A549 (cell line): ENCODE measurements around the gene POLDIP3. TPM values are rescaled to one million over a fixed set of nuclear protein-coding genes. Genes with fewer than 3 reads are reported as not detected.
"Not testable (repeated sequence)": the region's sequence is repeated elsewhere in the genome, so short reads cannot be mapped to it uniquely, and the experiment has no call there.

Experiments used
- ATAC-seq, 2 experiments: fragments of 200-7000 bp in 1 of 2; fragments of >200 bp in 1 of 2; cut with Nextera tagmentation in 1 of 2; cut with Tn5 transposase in 1 of 2; 3 replicates each; pipeline versions ENCODE4 v1.8.0 to v1.9.1; 2018 to 2020; ENCODE audit warnings: mild to moderate bottlenecking in 1 of 2, moderate library complexity in 1 of 2
- CTCF ChIA-PET: fragments of 300-600 bp; sonication (Branson Sonifier 250); formaldehyde crosslinking; extraction: SDS; loops from one replicate; lab custom pipeline; 2021; ENCODE audit warnings: antibody characterized with exemption, inconsistent platforms; lab: Yijun Ruan, JAX
- POLR2A ChIA-PET: fragments of 350-600 bp; formaldehyde crosslinking; extraction: SDS; loops from one replicate; lab custom pipeline; 2021; ENCODE audit warnings: antibody characterized with exemption, inconsistent platforms; lab: Yijun Ruan, JAX
- DNase-seq, 2 experiments: peaks; one replicate each; pipeline versions ENCODE4 v3.0.0 to v3.0.0-alpha.2; 2011 to 2016; ENCODE audit warnings: low read depth in 1 of 2, low spot score in 1 of 2
- FAIRE-seq: peaks from 2 replicates; lab custom pipeline; 2011; peaks lifted over from hg19 to GRCh38; lab: Jason Lieb, UNC
- H3K27ac ChIP-seq, 2 experiments: fragments of >200 bp; sonication (Bioruptor Twin); formaldehyde crosslinking; 3 replicates each; pipeline ENCODE4 v1.5.1; 2016 to 2017
- H3K4me1 ChIP-seq: fragments of >200 bp; sonication (Bioruptor Twin); formaldehyde crosslinking; 3 replicates; pipeline ENCODE4 v1.6.1; 2016
- H3K4me2 ChIP-seq: fragments of >200 bp; sonication (Bioruptor Twin); formaldehyde crosslinking; 3 replicates; pipeline ENCODE4 v1.6.1; 2016
- H3K4me3 ChIP-seq: fragments of >200 bp; sonication (Bioruptor Twin); formaldehyde crosslinking; 3 replicates; pipeline ENCODE4 v1.5.1; 2016
- H3K9me3 ChIP-seq: fragments of >200 bp; sonication (Bioruptor Twin); formaldehyde crosslinking; 3 replicates; pipeline ENCODE4 v1.6.1; 2016
- CEBPB ChIP-seq, 2 experiments: fragments of >200 bp in 1 of 2; sonication (Bioruptor Twin) in 1 of 2; formaldehyde crosslinking in 1 of 2; IDR thresholded peaks; 2 replicates each; pipeline ENCODE4 v1.6.1; 2012 to 2016
- CHD2 ChIP-seq: fragments of 150-350 bp; IDR thresholded peaks from 2 replicates; pipeline ENCODE4 v1.6.1; 2014; ENCODE audit warnings: low read length; ENCODE audit not compliant: partially characterized antibody
- EHMT2 ChIP-seq: fragments of 200-600 bp; sonication (generic); IDR thresholded peaks from 2 replicates; pipeline ENCODE4 v1.6.1; 2016; ENCODE audit warnings: antibody characterized with exemption, low read depth, mild to moderate bottlenecking, moderate library complexity
- GATA3 ChIP-seq: IDR thresholded peaks from 2 replicates; pipeline ENCODE4 v1.6.1; 2012; ENCODE audit warnings: borderline replicate concordance
- HDAC2 ChIP-seq: fragments of 200-600 bp; sonication (generic); IDR thresholded peaks from 2 replicates; pipeline ENCODE4 v1.6.1; 2016
- HES2 ChIP-seq: fragments of >200 bp; sonication (Bioruptor Twin); formaldehyde crosslinking; IDR thresholded peaks from 2 replicates; pipeline ENCODE4 v1.6.1; 2016
- HOXA7 ChIP-seq: fragments of 250-450 bp; sonication (Bioruptor Pico); IDR thresholded peaks from 2 replicates; pipeline ENCODE4 v1.5.0; 2020; ENCODE audit warnings: mild to moderate bottlenecking, moderate library complexity
- HOXB13 ChIP-seq: fragments of 250-450 bp; sonication (Bioruptor Pico); IDR thresholded peaks from 2 replicates; pipeline ENCODE4 v1.5.0; 2020; ENCODE audit warnings: low read depth, mild to moderate bottlenecking, moderate library complexity
- HOXB5 ChIP-seq: fragments of 250-450 bp; sonication (Bioruptor Pico); IDR thresholded peaks from 2 replicates; pipeline ENCODE4 v1.5.0; 2020; ENCODE audit warnings: mild to moderate bottlenecking, moderate library complexity
- JUNB ChIP-seq: fragments of >200 bp; sonication (Bioruptor Twin); formaldehyde crosslinking; IDR thresholded peaks from 2 replicates; pipeline ENCODE4 v1.6.1; 2016
- KDM5A ChIP-seq: fragments of 200-600 bp; sonication (generic); IDR thresholded peaks from 2 replicates; pipeline ENCODE4 v1.6.1; 2016; ENCODE audit warnings: antibody characterized with exemption, mild to moderate bottlenecking
- NPAS2 ChIP-seq: fragments of 250-450 bp; sonication (Bioruptor Pico); IDR thresholded peaks from 2 replicates; pipeline ENCODE4 v1.8.0; 2022; ENCODE audit warnings: mild to moderate bottlenecking, moderate library complexity, borderline replicate concordance
- POLR2A ChIP-seq: IDR thresholded peaks from 2 replicates; pipeline ENCODE4 v1.6.1; 2012; ENCODE audit warnings: mild to moderate bottlenecking, low read length
- POLR2AphosphoS2 ChIP-seq: conservative IDR thresholded peaks from 2 replicates; pipeline ENCODE4 v1.6.1; 2012; ENCODE audit warnings: low read length, improper control_type of control experiment, inconsistent platforms
- RAD21 ChIP-seq, 2 experiments: fragments of >200 bp in 1 of 2; sonication (Bioruptor Twin) in 1 of 2; formaldehyde crosslinking in 1 of 2; IDR thresholded peaks in 1 of 2; conservative IDR thresholded peaks in 1 of 2; 2 replicates in 1 of 2; 3 replicates in 1 of 2; pipeline ENCODE4 v1.6.1; 2012 to 2018; ENCODE audit warnings: inconsistent platforms in 1 of 2
- SMC3 ChIP-seq: fragments of >200 bp; sonication (Bioruptor Twin); formaldehyde crosslinking; IDR thresholded peaks from 3 replicates; pipeline ENCODE4 v1.6.1; 2018; ENCODE audit warnings: inconsistent platforms
- SREBF2 ChIP-seq: fragments of 450-650 bp; IDR thresholded peaks from 2 replicates; pipeline ENCODE4 v1.6.1; 2014; ENCODE audit warnings: mild to moderate bottlenecking, moderate library complexity
- USF2 ChIP-seq: fragments of 450-650 bp; IDR thresholded peaks from 2 replicates; pipeline ENCODE4 v1.6.1; 2014; ENCODE audit warnings: antibody characterized with exemption
- ZFP36 ChIP-seq: fragments of 450-650 bp; IDR thresholded peaks from 2 replicates; pipeline ENCODE4 v1.6.1; 2014; ENCODE audit warnings: borderline replicate concordance; ENCODE audit not compliant: partially characterized antibody
- ZNF302 ChIP-seq: fragments of 250-450 bp; sonication (Bioruptor Pico); IDR thresholded peaks from 2 replicates; pipeline ENCODE4 v1.9.0; 2021; ENCODE audit warnings: inconsistent platforms, mild to moderate bottlenecking, moderate library complexity
- ZSCAN20 ChIP-seq: fragments of 250-450 bp; sonication (Bioruptor Pico); IDR thresholded peaks from 2 replicates; pipeline ENCODE4 v1.8.0; 2022; ENCODE audit warnings: mild to moderate bottlenecking, moderate library complexity
- WGBS: methylation state at CpG from one replicate; pipeline ENCODE4 v1.1.6; 2017; ENCODE audit errors: missing lambda C conversion rate; 5-methylcytosine and 5-hydroxymethylcytosine counted together
- polyA plus RNA-seq, 4 experiments: library from polyadenylated mRNA; depleted of rRNA in 3 of 4; stranded (reverse); fragments of >200 nt; fragmentation: RNase III in 1 of 4; extraction: RNeasy Plus Mini Kit Qiagen cat#74134 plus additional on column Dnase treatment in 1 of 4; gene quantifications; 2 replicates in 3 of 4; 3 replicates in 1 of 4; pipeline ENCODE4 v1.2.3, GENCODE V29; 2011 to 2017
- TF ChIP-seq, protein P1 (sequence below): fragments of >200 bp; sonication (Bioruptor Twin); formaldehyde crosslinking; IDR thresholded peaks from 3 replicates; pipeline ENCODE4 v1.5.1; 2016
- TF ChIP-seq, protein P2 (sequence below): fragments of 250-450 bp; sonication (Bioruptor Pico); IDR thresholded peaks from 2 replicates; pipeline ENCODE4 v1.5.0; 2020; ENCODE audit warnings: low read depth, mild to moderate bottlenecking, moderate library complexity

Gene POLDIP3
- polyA plus RNA-seq, 2 of the 4 experiments (the other 2 are of a cell fraction), result 31.5 to 31.8 TPM

DNA sequence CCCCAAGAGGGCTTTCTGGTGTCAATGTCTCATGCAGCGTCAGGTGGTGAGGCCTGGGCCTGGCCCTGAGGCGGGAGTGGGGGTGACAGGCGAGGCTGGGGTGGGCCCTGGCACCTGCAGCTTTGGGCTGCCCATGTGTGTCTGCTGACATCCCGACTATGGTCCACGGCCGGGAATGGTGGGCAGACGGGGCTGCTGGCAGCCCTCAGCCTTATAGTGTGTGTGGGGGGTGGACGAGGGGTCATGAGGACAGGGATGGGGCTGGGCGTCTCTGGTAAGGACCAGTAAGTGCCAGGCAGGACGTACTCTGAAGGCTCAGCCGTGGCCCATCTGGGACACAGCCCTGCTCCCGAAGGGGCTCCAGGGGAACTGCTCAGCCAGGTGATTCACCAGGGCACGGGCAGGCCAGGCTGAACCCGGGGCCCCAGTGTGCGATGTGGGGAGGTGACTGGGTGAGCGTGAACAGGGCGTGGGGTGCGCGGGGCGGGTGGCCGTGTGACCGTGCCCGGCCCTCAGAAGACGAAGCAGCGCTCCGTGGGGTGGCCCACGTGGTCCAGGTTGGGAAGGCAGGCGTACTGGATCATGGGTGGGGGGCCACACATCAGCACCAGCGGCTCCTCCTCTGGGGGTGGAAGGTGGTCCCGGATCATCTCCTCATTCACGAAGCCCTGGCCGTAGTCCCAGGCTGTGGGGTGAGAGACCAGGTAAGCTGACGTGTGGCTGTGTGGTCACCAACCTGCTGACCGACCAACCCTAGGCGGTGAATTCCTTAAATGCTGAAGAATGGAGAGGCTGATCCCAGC lies 4.8 kb upstream of the POLDIP3 start:
- CTCF ChIA-PET, result interaction anchor here (1.7 kb wide), 1 partner anchor 78 kb away, joined by 4 read pairs; no protein-coding TSS in a partner anchor
- Histone ChIP-seq H3K4me3 (no peak overlapping the region), H3K4me2 (no peak overlapping the region), H3K4me1 (peaks cover 14% of the 10 kb centered on the region; the same call in 2 of the 3 replicates)
- TF ChIP-seq ZNF302 (CRISPR knock-in tag) (no peak), ZFP36 (no peak), USF2 (no peak), HDAC2 (no peak), SREBF2 (no peak), GATA3 (no peak), ZSCAN20 (CRISPR knock-in tag) (no peak), KDM5A (no peak), RAD21 (conservative IDR thresholded peaks at IDR 0.05 in 1 of 2, IDR thresholded peaks at IDR 0.05 in 1 of 2) (no peak), JUNB (no peak), HES2 (no peak), HOXB5 (no peak), CEBPB (IDR thresholded peaks at IDR 0.05) (no peak), HOXB13 (CRISPR knock-in tag) (no peak), EHMT2 (no peak), SMC3 (no peak), CHD2 (no peak)
- TF ChIP-seq, protein P1, sequence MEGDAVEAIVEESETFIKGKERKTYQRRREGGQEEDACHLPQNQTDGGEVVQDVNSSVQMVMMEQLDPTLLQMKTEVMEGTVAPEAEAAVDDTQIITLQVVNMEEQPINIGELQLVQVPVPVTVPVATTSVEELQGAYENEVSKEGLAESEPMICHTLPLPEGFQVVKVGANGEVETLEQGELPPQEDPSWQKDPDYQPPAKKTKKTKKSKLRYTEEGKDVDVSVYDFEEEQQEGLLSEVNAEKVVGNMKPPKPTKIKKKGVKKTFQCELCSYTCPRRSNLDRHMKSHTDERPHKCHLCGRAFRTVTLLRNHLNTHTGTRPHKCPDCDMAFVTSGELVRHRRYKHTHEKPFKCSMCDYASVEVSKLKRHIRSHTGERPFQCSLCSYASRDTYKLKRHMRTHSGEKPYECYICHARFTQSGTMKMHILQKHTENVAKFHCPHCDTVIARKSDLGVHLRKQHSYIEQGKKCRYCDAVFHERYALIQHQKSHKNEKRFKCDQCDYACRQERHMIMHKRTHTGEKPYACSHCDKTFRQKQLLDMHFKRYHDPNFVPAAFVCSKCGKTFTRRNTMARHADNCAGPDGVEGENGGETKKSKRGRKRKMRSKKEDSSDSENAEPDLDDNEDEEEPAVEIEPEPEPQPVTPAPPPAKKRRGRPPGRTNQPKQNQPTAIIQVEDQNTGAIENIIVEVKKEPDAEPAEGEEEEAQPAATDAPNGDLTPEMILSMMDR, result no peak
- TF ChIP-seq, protein P2, sequence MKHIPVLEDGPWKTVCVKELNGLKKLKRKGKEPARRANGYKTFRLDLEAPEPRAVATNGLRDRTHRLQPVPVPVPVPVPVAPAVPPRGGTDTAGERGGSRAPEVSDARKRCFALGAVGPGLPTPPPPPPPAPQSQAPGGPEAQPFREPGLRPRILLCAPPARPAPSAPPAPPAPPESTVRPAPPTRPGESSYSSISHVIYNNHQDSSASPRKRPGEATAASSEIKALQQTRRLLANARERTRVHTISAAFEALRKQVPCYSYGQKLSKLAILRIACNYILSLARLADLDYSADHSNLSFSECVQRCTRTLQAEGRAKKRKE (CRISPR knock-in tag), result no peak
- TF ChIP-seq, all 56 proteins: peak for 0
- ATAC-seq (no peak), FAIRE-seq (no peak), DNase-seq (no peak)
- WGBS, result 88% methylated on average over 8 of the region's 35 CpGs
- no peak overlapping the region for H3K27ac ChIP-seq
- H3K9me3 ChIP-seq, result no peaks in the 10 kb centered on the region
- POLR2A ChIA-PET, result no interaction called here

DNA sequence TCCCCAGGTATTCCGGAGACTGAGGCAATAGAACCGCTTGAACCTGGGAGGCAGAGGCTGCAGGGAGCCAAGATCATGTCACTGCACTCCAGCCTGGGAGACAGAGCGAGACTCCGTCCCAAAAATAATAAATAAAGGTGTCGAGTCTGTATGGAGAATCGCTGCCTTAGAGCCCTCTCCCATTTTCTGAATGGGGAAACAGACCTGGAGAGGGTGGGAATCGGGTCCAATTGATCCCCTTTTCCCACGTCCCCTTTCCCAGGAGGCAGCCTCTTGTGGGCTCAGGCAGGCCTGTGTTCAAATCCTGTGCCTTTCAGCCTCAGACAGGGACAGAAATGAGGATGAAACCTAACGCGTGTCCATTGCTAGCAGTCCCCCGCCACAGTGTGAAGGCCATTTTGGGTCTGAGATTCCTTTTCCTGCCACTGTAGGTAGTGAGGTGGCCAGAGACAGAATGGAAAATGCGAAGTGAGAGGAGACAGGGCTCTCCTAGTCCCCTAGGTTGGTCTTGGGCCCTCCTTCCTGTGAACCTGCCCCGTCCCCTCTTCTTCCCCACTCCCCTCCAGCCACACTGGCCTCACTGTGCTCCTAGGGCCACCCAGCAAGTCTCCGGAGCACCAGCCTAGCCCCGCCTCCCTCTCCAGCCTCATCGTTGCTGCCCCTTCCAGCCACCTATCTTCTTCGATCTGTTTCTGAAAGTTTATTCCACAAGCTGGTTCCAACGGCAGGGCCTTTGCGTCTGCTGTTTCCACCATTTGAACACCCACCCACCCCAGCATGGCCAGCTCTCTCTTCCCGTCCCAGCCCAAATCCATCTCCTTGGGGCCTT lies 2.7 kb upstream of the POLDIP3 start:
- Histone ChIP-seq H3K4me3 (no peak overlapping the region), H3K4me2 (no peak overlapping the region), H3K4me1 (peaks cover 24% of the 10 kb centered on the region), H3K27ac (0 out of 6 replicates have a peak overlapping the region, but pooled peaks of 1 of the 2 experiments have one; percentile 24), H3K9me3 (no peaks in the 10 kb centered on the region)
- 88% methylated on average over 20 of the region's 20 CpGs for WGBS
- ChIA-PET CTCF (no interaction called here), POLR2A (no interaction called here)
- ATAC-seq (no peak), DNase-seq (no peak), FAIRE-seq (no peak)
- TF ChIP-seq HOXA7 (CRISPR knock-in tag) (no peak), POLR2A (no peak), ZNF302 (CRISPR knock-in tag) (no peak), HDAC2 (no peak), NPAS2 (CRISPR knock-in tag) (no peak), EHMT2 (no peak), POLR2AphosphoS2 (no peak), ZFP36 (no peak)

DNA sequence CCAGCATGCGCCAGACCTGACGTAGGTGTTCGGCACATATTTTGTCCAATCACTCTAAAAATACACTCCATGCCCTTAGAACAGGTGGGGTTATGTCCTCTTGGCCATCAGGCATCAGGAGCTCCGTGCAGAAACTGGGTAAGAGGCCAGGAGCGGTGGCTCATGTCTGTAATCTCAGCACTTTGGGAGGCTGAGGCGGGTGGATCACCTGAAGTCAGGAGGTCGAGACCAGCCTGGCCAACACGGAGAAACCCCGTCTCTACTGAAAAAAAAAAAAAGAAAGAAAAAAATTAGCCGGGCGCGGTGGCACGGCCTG lies 1.1 kb upstream of the POLDIP3 start:
- H3K4me3 ChIP-seq, result peak overlapping the region; percentile 43
- peak overlapping the region; percentile 91 to 98 for H3K27ac ChIP-seq
- ChIA-PET POLR2A (interaction anchor here (0.6 to 2.0 kb wide), 9 partner anchors 8 to 399 kb away, joined by 3 to 13 read pairs (median 4); partner anchors contain the start of genes CYB5R3 and PACSIN2), CTCF (interaction anchor here (2.0 kb wide), 1 partner anchor 252 kb away, joined by 7 read pairs; no protein-coding TSS in a partner anchor)
- 17% methylated on average over 13 of the region's 13 CpGs for WGBS
- peak; percentile 8 to 33; a peak in 5 of 6 replicates for ATAC-seq
- FAIRE-seq, H3K9me3 ChIP-seq, DNase-seq: not testable (repeated sequence)
- peak overlapping the region; percentile 82 for H3K4me2 ChIP-seq
- peaks cover 25% of the 10 kb centered on the region for H3K4me1 ChIP-seq
